K562 (cell line): ENCODE data around the gene DGKZ. TPM values are rescaled to one million over a fixed set of nuclear protein-coding genes. Genes with fewer than 3 reads are reported as not detected.
A peak's percentile ranks its signal among the peaks of the same experiment; 100 is the strongest.

Experiments
- CC2D1A ChIP-seq: fragments of 450-650 bp; IDR thresholded peaks from 2 replicates; pipeline ENCODE4 v1.6.1; 2017; ENCODE audit warnings: mild to moderate bottlenecking
- CHAMP1 ChIP-seq: fragments of 450-650 bp; IDR thresholded peaks from 2 replicates; pipeline ENCODE4 v1.6.1; 2016; ENCODE audit warnings: mild to moderate bottlenecking
- E2F6 ChIP-seq, 2 experiments: IDR thresholded peaks; 2 replicates each; pipeline ENCODE4 v1.6.1; 2011; ENCODE audit warnings: borderline replicate concordance in 1 of 2, control low read depth in 1 of 2, low read depth in 1 of 2, low read length in 1 of 2, mild to moderate bottlenecking in 1 of 2, mixed read lengths in 1 of 2, moderate library complexity in 1 of 2; ENCODE audit not compliant: insufficient read depth in 1 of 2, insufficient read length in 1 of 2, poor library complexity in 1 of 2, severe bottlenecking in 1 of 2; ENCODE audit errors: extremely low read depth in 1 of 2
- GMEB1 ChIP-seq: fragments of 250-450 bp; sonication (Bioruptor Pico); IDR thresholded peaks from 2 replicates; pipeline ENCODE4 v1.4.0; 2020; ENCODE audit warnings: mild to moderate bottlenecking
- HMBOX1 ChIP-seq: sonication (generic); IDR thresholded peaks from 2 replicates; pipeline ENCODE4 v1.6.1; 2016
- NRF1 ChIP-seq, 2 experiments: fragments of 450-650 bp; IDR thresholded peaks in 1 of 2; conservative IDR thresholded peaks in 1 of 2; 2 replicates each; pipeline ENCODE4 v1.6.1; 2014; ENCODE audit warnings: mild to moderate bottlenecking in 2 of 2
- RBM39 ChIP-seq: fragments of 200-400 bp; formaldehyde crosslinking; optimal IDR thresholded peaks from 2 replicates; pipeline ENCODE3; 2018; ENCODE audit warnings: low read depth, low read length
- SRSF7 ChIP-seq: fragments of 200-400 bp; formaldehyde crosslinking; optimal IDR thresholded peaks from 2 replicates; pipeline ENCODE3; 2017; ENCODE audit warnings: mild to moderate bottlenecking, low read depth, low read length
- TFAP4 ChIP-seq: sonication (generic); formaldehyde crosslinking; IDR thresholded peaks from 2 replicates; pipeline ENCODE4 v1.8.0; 2022; ENCODE audit warnings: missing genetic modification reagents, mild to moderate bottlenecking, moderate library complexity, borderline replicate concordance
- THRAP3 ChIP-seq: fragments of 450-650 bp; IDR thresholded peaks from 2 replicates; pipeline ENCODE4 v1.6.1; 2016; ENCODE audit warnings: mild to moderate bottlenecking, inconsistent platforms, borderline replicate concordance
- ZNF395 ChIP-seq: fragments of 200-800 bp; sonication (Bioruptor generic); IDR thresholded peaks from 2 replicates; pipeline ENCODE4 v1.6.1; 2017; ENCODE audit warnings: missing genetic modification characterization, missing compliant biosample characterization
- ZNF449 ChIP-seq: fragments of 250-450 bp; sonication (Bioruptor Pico); IDR thresholded peaks from 2 replicates; pipeline ENCODE4 v1.8.0; 2022; ENCODE audit warnings: moderate library complexity, mild to moderate bottlenecking, inconsistent platforms
- ZNF512 ChIP-seq: IDR thresholded peaks from 2 replicates; pipeline ENCODE4 v1.6.1; 2016; ENCODE audit warnings: missing genetic modification characterization, missing compliant biosample characterization
- polyA plus RNA-seq, 8 experiments: library from polyadenylated mRNA; depleted of rRNA in 4 of 8; stranded (reverse) in 5 of 8; unstranded in 3 of 8; fragments of >200 nt; fragmentation: Nextera tagmentation in 2 of 8; fragmentation: Illumina TruSeq in 1 of 8; extraction: Ambion mirVana in 2 of 8; extraction: Trizol in 1 of 8; gene quantifications; 2 replicates each; pipeline versions ENCODE4 v1.2.1 to v1.2.3, GENCODE V29; 2011 to 2014; ENCODE audit warnings: inconsistent platforms in 1 of 8, missing spikeins in 1 of 8
- total RNA-seq, 7 experiments: library from RNA; depleted of rRNA in 6 of 7; stranded (reverse); fragments of >200 nt in 6 of 7; fragmentation: Illumina TruSeq in 2 of 7; extraction: Trizol in 2 of 7; gene quantifications; 2 replicates each; pipeline versions ENCODE4 v1.2.1 to v1.2.3, GENCODE V29; 2011 to 2021; ENCODE audit warnings: low replicate concordance in 1 of 7

DGKZ gene
- total and polyA plus RNA-seq, 9 of the 15 experiments (the other 6 are each of a cell fraction or from before 2014, with no cell fraction given), result 0.51 to 100 (median 44.2) TPM

GRCh38 chr11:46346886-46347636 is at the start of gene DGKZ (continued):
- TF ChIP-seq E2F6 (IDR thresholded peaks at IDR 0.05; ENCODE audit: borderline replicate concordance in 1 of 2, extremely low read depth in 1 of 2, insufficient read depth in 1 of 2, insufficient read length in 1 of 2, low read depth in 1 of 2, low read length in 1 of 2, poor library complexity in 1 of 2, severe bottlenecking in 1 of 2) (peak; percentile 42 to 71), CHAMP1 (no peak), RBM39 (no peak), SRSF7 (no peak), THRAP3 (no peak), CC2D1A (no peak), GMEB1 (CRISPR knock-in tag) (peak; percentile 45; the same call in 1 of the 2 replicates), ZNF449 (CRISPR knock-in tag) (no peak), NRF1 (conservative IDR thresholded peaks at IDR 0.05 in 1 of 2, IDR thresholded peaks at IDR 0.05 in 1 of 2) (peak; percentile 81 to 83), ZNF512 (no peak), TFAP4 (CRISPR knock-in tag) (no peak), ZNF395 (CRISPR knock-in tag) (peak; percentile 89; the same call in 1 of the 2 replicates), HMBOX1 (no peak)
